Activated T-cell treated with anti-CD3 and anti-CD28 coated beads, Interleukin-2, amount 50 U/mL, for 48 hours (primary cell): ENCODE measurements around the gene ARL6.

Experiments used
- DNase-seq, 2 experiments: peaks; one replicate each; pipeline ENCODE4 v3.0.0-alpha.2; 2020

ARL6 gene, protein sequence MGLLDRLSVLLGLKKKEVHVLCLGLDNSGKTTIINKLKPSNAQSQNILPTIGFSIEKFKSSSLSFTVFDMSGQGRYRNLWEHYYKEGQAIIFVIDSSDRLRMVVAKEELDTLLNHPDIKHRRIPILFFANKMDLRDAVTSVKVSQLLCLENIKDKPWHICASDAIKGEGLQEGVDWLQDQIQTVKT

DNA sequence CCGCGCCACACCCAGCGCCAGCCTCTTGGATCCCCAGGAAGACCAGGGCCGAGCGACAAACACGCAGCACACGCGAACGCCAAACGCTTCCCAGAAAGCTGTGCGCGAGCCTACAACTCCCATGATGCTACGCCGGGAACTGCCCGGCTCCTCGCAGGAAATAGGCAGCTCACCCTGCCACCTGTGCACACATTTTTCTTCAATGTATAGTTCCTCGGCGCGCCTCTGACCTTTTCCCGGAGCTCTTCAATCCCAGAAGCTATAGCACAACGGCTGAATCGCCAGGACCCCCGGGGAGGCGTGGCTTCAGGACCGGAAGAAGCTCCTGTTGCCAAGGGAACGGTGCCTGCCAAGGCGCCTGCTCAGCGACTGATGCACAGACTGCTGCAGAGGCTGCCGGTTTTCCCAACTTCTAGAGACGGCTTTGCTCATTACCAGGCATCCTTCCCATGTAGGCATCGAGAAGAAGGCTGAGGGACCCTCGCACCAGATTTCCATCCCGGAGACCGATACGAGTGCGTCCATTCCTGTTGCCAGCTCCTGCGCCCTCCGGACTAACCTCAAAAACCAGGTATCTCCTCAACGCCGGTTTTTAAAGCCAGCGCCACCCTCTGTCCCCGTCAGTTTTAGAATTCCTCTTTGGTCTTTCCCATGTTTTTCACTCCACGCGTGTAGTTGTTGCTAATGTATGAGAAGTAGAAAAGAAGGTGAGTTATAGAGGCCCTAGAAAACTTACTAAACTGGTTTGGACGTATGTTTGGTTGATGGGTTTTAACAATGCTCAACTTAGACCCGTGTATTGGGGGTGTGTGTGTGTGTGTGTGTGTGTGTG, at the start of gene ARL6:
Gene ARL6 (plus strand): TSS at position 352 of the 832 bp plus-strand sequence. CDS start 3,350 bp downstream, outside the sequence.
- DNase-seq, result peak; percentile 84 to 86

DNA sequence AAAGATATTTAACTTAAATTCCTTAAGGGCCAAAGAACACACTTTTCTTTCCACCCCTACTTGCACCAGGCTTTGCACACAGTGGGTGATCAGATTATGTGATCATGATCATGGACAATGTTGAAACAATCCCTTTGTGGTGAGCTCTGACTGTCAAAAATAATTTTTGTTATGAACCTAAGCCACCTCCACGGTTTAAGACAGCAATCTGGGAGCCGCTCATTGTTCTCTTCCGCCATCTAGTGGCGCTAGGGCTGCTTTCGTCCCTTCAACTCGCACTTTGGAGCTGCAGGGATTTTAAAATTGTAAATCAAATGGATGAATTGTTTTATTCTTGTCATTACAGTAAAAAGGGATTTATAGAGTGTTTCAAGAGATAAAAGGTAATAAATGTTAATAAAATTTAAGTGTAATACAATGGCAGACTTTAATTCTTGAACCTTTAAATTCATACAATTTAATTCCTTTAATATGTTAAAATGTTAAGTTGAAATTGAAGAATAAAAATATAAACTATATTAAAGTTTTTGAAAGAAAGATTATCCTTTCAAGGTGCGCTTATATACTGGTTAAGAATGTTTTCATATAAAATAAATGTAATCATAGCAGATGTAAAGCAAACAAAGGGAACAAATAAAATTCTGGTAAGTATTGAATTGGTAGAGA, 45.3 kb upstream of the ARL6 start:
- peak; percentile 69 to 71 for DNase-seq

DNA sequence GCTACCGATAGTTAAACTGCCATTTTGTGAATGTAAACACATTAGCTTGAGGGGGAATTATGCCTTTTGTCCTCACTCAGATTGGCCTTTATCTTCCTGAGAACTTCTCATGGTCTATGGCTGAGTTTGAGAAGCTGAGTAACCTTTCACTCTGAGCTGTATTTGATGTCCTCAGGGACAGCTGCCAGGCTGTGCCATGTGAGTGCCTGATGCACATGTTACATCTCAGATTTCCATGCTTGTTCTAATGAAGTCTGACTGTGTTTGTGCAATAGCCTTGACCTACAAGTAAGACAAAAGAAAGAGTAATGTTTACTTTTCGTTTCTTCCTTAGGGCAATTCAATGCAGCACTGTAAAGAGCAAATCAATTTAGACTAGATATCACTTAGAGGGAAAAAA, 44.1 kb upstream of the ARL6 start:
- DNase-seq, result no peak

DNA sequence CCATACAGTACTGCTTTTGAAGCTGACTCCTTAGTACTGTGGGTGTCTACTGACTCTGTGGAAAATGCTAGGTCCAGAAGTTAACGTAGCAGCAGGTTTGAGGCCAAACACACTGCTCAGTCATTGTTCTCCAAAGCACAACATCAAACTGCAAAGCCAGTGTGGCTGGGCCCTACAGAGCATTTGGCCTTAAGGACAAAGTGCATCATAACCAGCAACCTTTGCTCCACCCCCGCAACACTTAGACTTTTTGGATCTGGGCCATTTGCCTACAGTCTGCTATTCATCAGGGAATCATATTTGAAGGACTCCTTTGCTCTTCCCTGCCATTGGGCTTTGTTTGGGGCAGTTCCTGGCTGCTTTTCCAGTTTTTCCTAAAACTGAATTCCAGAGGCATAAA, 43.1 kb upstream of the ARL6 start:
- no peak for DNase-seq

DNA sequence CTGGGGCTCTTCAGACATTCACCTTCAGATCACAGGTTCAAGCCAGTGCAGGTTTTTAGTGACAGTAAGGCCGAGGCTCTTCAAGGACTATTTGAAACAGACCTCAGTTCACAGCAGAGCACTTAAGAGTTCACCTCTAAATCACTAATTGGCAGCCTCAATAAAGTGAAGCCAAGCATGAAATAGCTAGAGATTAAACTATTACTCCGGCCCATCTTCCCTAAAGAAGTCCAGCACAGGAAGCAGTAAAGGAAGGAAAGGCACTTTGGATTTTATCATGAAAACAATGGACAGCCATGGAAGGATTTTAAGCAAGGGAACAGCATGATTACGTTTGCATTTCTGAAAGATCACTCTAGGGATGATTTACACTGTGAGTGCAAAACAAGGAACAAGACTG, 27.6 kb upstream of the ARL6 start:
- DNase-seq, result no peak

DNA sequence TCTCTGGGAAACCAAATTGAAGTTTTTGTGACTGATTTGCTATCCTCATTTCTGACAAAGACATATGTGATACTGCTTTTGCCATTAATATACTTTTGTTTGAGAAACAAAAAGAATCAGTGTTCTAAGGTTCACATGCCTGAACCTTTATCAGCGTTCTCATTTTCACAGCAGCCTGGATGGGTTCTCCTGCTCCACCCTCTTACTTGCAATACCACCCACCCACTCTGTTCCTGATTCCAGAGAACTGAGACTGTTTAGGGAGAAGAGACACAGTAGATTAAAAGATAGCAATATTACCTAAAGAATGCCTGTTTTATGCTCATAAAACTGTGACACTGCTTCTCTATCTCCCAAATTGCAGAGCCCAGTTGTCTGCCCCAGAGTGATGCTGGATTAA, 25.8 kb upstream of the ARL6 start:
- no peak for DNase-seq

DNA sequence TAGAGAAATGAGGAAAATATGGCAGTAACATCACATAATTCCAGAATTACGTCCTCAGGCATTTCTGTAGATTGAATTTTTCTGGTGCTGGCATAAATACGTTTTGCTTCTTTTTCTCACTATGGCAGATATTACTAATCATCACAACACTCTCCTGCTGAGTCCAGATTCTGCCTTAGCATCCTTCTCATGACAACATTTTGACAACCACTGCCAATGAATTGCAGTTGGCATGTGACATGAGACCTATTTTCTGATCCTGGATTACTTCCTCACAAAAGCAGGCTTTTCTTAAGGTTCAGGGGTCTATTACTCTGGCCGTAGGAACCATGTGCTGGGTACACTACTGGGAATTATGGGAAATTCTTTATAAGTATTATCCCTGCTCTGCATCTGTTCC, 22.5 kb upstream of the ARL6 start:
- DNase-seq, result no peak

DNA sequence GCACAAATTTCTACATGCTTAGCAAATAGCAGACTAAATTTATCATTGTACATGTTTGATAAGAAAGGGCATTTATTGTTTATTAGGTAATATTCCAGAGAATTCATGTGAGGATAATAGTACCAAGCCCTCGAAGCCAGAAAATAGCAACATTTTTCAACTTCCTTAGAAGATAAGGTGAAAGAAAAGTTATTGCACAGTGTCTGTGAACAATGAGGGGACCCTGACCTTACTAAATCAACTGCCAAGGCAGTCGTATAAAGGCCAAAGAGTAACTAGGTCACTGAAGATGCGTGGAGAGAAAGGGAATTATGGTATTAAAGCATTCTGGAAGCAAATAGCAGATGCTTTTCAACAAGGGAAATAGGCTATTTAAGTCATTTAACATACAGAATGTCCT, 20.3 kb upstream of the ARL6 start:
- DNase-seq, result no peak

DNA sequence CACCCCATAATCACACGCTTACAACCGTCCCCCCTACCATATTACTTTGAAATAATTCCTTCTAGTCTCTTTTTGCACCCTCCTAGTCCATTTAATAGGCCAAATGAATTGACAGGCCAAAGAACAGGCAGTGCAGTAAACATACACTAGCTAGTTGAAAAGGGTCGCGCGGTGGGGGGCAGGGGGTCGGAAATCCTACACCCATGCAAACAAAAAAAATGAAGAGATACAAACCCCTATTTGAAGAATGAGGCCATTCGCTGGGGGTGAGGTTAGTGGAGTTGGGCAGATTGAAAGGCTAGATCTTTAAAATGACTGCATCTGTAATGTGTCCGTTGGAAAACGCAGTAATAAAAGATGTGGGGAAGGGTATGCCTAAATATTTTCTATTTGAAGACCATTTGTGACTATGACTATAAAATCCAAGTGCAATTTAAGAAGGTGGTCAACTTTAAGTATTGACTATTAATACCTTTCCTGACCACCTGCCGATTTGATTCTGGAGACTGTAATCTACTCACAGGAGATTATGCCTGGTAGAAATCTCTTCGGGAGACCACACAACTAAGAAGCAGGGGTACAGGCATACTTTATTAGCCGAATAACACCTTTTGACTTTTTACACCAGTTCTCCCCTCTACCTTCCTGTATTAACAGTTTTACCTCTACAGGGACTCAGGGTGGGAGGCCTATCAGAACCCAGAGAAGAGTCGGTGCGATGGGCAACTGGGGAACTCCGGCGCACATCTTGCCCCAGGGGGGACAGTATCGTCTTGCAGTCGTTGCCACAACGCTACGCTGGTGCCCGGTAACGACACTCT, 762 bp upstream of the ARL6 start:
- no peak for DNase-seq

DNA sequence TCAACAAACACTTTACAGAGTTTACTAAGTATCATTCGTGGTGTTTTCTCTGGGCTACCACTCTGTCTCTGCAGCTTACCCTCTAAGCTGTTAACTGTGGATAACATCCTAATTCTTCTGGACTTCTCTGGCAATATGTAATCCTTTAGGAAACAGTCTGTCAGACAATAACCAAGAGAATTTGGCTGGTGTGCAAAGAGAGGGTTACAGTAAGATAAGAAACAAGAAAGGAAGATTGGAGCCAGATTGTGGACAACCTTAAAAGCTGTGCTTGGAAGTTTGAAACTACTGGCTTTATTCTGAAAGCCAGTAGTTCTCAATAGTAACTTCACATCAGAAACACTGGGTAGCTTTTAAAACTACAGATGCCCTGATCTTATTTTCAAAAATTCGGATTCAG, 778 bp downstream of the ARL6 start:
- no peak for DNase-seq

DNA sequence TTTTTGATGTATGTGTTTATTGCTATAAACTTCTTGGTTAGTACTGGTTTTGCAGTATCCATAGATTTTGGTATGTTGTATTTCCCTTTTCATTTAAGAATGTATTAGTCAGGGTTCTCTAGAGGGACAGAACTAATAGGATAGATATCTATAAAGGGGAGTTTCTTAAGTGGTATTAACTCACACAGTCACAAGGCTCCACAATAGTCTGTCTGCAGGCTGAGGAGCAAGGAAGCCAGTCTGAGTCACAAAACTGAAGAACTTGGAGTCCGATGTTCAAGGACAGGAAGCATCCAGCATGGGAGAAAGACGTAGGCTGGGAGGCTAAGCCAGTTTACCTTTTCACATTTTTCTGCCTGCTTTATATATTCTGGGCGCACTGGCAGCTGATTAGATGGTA, 8.4 kb downstream of the ARL6 start:
- DNase-seq, result no peak

DNA sequence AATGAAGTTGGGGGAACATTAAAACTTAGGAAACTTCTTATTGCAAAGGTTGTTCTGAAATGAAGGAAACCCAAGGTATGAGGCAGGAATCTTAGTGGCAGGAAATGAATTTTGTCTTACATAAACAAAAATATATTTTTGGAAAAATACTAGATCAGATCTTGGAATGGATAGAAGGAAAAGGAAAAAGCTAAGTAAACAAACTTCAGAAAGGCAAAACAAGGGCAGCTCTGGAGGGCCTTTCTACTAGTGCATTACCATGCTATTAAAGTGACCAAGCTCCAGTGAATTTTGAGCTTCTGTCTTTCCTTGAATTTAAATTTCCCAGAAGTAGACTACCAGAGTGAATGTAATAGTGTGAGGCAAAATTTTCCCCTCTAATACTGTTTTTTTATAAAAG, 13.6 kb downstream of the ARL6 start:
- DNase-seq, result no peak

DNA sequence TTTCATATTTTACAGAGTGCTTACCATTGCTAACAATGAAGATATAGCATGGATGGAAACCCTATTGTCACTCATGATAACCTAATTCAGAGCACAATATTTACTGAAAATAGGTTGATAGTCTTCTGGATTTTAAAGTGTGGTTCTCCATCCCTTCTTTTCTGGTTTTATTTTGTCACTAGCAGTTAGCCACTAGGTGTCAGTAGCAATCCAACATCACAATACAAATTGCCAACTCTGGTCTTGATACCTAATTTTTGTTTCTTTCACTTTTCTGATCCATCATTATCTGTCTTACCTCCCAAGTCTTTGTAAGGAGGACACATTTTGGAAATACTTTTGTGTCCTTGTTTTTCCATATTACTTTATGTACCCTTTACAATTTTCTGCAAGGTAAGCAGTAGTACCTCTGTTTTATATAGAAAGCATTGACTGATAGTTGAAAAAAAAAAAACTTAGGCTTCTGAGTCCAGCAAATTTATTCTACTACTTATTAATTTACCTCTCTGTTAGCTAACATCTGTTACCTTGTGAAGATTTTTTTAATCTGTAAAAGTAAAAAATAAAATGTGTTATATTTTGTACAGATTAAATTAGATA, 29.0 kb downstream of the ARL6 start:
- DNase-seq, result no peak

DNA sequence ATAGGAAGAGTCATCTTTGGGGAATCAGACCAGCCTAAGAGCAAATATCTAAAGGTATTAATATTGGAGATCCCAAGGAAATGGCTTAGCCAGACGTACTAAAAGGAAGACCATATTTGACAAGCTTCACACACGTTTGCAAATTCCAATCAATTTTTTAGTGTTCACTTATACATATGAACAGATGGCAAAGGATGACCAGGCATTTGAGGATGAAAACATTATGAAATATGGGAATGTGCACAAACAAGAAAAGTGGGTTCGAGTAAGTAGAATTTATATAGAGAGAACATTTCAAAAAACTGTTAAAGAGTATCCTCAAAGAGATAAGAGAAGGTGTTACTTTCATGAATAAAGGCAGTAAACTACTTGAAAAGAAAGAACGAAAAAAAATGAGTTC, 31.4 kb downstream of the ARL6 start:
- no peak for DNase-seq

DNA sequence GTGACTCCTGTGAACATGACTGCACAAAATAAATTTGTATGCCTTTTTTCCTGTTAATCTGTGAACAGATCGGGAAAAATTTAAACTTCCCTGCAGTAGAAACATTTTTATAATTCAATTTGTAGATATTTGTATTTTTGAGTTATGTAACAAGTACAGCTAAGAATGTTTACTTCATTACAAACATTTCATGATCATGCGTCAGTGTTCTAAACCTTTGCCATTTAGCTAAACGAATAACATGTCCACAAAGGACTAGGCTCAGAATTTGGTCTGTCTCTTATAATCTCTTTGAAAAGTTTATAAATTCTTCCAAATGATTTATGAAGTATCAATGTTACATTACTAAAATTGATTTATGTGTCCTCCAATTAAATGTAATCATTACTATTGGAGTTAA, 39.9 kb downstream of the ARL6 start:
- DNase-seq, result no peak

DNA sequence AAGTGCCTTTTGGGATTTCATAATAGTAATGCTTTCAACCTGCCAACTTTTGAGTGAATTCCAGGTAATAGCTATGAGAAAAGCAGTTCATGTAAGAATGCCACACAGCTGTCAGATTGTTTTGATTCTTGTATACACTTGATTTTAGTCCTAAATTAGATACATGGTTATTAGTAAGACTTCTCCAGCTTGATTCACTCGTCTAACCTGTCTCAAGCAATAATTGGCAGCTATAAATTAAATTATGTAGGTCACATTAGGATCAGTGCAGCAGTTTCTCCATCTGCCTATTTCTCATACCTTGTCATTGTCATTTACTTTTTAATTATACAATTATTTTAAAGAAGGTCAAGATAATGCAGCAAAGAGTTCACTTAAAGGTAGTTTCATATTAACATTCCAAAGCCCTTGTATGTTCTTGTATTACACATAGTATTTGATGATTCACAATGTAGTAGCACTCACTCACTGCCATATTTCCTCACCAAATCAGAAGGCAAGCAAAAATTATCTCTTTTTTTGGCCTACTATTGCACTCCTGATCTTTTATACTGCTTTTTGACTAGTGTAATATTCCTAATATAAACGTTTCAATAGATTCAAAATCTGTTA, 46.3 kb downstream of the ARL6 start:
- DNase-seq, result no peak

DNA sequence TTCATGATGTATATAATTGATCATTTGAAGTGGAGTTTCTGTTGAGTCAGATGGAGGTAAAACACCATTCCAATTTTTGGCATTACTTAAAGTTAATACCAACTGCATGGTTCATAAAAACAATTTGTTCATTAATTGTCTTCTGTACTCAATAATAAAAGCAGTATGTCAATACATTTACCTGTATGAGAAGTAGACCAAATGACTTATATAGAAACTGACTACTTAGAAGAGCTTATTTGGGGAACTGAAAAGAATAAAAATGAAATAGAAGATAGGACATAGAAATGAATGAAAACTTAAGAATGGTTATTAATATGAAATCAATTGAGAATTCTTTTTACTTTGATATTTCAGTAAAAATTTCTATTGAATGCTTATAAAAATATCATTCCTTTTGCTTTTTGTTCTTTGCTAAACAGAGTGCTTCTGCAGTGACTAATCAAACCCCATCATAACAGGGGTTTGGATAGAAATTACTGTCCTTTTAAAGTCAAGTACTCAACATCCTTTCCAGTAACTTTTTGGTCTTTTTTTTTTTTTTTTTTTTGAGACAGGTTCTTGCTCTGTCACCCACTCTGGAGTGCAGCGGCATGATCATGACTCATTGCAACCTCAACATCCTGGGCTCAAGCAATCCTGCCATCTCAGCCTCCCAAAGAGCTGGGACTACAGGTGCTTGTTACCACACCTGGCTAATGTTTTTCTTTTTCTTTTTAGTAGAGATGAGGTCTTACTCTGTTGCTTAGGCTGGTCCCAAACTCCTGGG, 50.8 kb downstream of the ARL6 start:
- peak; percentile 46 to 63 for DNase-seq

DNA sequence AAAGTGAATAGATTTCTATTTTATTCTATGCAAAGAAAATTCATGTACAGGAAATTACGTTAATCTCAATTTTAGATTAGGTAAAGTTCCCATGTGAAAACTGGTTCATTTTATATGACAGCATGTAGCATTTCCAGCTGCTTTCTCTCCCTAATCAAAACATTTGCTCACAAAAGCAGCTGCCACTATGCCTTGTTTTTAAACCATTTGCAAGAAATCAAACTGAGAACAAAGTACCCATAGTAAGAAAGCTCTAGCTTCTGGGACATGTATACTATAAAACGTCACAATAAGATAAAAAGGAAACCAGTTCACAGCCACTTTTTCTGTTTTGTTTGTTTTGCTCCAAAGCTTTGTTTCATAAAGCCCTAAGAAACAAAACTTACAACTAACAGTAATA, 52.3 kb downstream of the ARL6 start:
- no peak for DNase-seq

DNA sequence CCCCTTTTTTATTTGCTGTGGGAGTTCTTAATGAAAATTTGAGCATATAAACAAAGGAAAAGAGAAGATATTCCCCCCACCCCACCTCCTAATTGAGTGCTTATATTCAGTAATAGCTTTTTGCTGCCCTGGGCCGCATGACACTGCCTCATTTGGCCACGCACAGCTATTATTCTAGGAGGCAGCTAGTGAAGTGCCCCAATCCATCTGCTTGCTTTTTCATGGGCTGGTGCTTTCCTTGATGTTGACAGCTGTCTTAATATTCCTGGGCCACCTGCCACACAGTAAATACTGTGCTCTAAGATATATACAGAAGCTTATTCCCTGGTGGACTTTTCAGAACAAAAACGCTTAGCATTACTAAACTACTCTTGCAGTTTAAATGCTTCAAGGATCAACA, 53.4 kb downstream of the ARL6 start:
- no peak for DNase-seq

DNA sequence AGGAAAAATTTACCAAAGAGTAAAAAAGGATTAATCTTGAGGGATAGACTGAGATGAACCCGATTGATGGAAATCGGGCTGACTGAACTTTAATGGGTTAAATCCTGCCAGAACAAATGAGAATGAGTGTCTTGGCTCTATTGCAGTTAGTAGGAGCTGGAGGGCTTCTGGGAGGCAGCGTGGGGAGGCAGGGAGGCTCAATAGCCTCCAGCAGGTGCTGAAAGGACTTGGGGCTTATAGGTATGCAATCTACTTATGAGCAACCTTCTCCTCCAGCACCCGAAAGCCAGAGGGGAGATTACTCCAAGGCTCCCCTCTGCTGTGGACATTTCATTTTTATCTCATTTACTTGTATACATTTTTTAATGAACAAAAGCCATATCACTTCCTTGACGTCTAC, 56.2 kb downstream of the ARL6 start:
- no peak for DNase-seq

DNA sequence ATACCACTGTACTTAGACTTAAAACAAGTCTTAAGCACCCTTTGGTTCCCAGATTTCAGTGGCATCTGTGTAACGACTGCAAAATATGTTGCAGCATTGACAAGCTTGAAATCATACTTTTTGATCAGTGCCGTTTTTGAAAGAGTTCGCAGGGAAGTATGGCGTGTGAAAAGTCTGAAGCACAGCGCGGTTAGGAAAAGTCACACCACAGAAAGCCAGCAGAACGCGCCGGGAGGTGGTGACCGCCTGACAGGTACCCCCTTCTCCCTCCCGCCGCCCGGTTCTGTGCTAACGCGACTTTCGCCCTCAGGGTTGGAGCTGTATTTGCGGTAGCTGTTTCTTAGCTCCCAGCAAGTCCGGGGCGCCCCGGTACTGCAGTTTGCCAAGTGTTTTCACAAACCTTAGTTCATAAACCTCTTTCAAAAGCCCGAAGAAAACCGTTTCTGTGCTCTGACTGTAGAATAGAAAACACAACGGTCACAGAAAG, 56.8 kb downstream of the ARL6 start:
- no peak for DNase-seq
